Lower lobe of right lung (tissue), 2 donors: Measurements from ENCODE around the gene FES. TPM values are rescaled to one million over a fixed set of nuclear protein-coding genes. Genes with fewer than 3 reads are reported as not detected.

Experiments
- ATAC-seq, 2 donors: fragments of 200-7000 bp; cut with Tn5 transposase; one replicate each; pipeline ENCODE4 v1.9.1; 2020 to 2022; ENCODE audit warnings: mild to moderate bottlenecking in 2 of 2, moderate library complexity in 2 of 2
- DNase-seq: peaks from one replicate; pipeline ENCODE4 v3.0.0-alpha.2; 2020
- H3K27ac ChIP-seq: fragments of 200-600 bp; one replicate; pipeline ENCODE4 v1.8.0; 2022
- H3K27me3 ChIP-seq: fragments of 200-600 bp; one replicate; pipeline ENCODE4 v1.8.0; 2022; ENCODE audit warnings: low read depth
- H3K36me3 ChIP-seq: fragments of 200-600 bp; one replicate; pipeline ENCODE4 v1.8.0; 2022; ENCODE audit warnings: mild to moderate bottlenecking
- H3K4me1 ChIP-seq: fragments of 200-600 bp; one replicate; pipeline ENCODE4 v1.8.0; 2022
- H3K4me3 ChIP-seq: fragments of 200-600 bp; one replicate; pipeline ENCODE4 v1.8.0; 2022; ENCODE audit warnings: mild to moderate bottlenecking
- H3K9me3 ChIP-seq: fragments of 200-600 bp; one replicate; pipeline ENCODE4 v1.8.0; 2022
- CTCF ChIP-seq: fragments of 200-600 bp; IDR thresholded peaks from one replicate; pipeline ENCODE4 v1.8.0; 2022; ENCODE audit warnings: antibody characterized with exemption, mild to moderate bottlenecking
- intact Hi-C: fragments of 100-400 bp; cut with DNase I; formaldehyde crosslinking; loops from one replicate; pipeline ENCODE4 v1.11.0; 2022
- total RNA-seq: library from RNA; stranded (reverse); fragmentation: NEBNext Ultra II Directional; extraction: Animal tissue kit (Norgen Biotek cat#: 25700); gene quantifications from one replicate; pipeline ENCODE4 v1.2.1, GENCODE V29; 2021
- donor health status: DM: no; HTN: yes; CAD: no; lungs with severe emphysema.

Gene FES
- total RNA-seq, 1 donor from 2014 or later, result 51.0 TPM

- DNase-seq (no peak), ATAC-seq (no peak)
- H3K27me3 ChIP-seq, result no peaks in the 10 kb centered on the region
- no peak overlapping the region for H3K27ac ChIP-seq
- peaks cover 58% of the 10 kb centered on the region for H3K36me3 ChIP-seq
- no peak overlapping the region for H3K4me3 ChIP-seq
- no peak for TF ChIP-seq CTCF
- intact Hi-C loops, result loop anchor here (5.0 kb wide), 1 partner anchor 240 kb away; no protein-coding TSS in a partner anchor
- H3K4me1 ChIP-seq, result peaks cover 38% of the 10 kb centered on the region
- H3K9me3 ChIP-seq, result no peaks in the 10 kb centered on the region
Measured at GRCh38 chr15:90887037-90887481, 2.8 kb downstream of the FES start.

GRCh38 chr15:90889313-90889730, 5.0 kb downstream of the FES start:
- DNase-seq (no peak), ATAC-seq (no peak)
- Histone ChIP-seq H3K36me3 (peaks cover 73% of the 10 kb centered on the region), H3K9me3 (no peaks in the 10 kb centered on the region), H3K4me3 (no peak overlapping the region), H3K27ac (no peak overlapping the region), H3K27me3 (no peaks in the 10 kb centered on the region), H3K4me1 (peaks cover 26% of the 10 kb centered on the region)
- intact Hi-C loops, result loop anchor here (5.0 kb wide), 1 partner anchor 242 kb away; no protein-coding TSS in a partner anchor
- no peak for TF ChIP-seq CTCF

- DNase-seq, result no peak
- Histone ChIP-seq H3K36me3 (peaks cover 79% of the 10 kb centered on the region), H3K27ac (no peak overlapping the region), H3K27me3 (no peaks in the 10 kb centered on the region), H3K4me1 (peaks cover 21% of the 10 kb centered on the region), H3K9me3 (no peaks in the 10 kb centered on the region), H3K4me3 (no peak overlapping the region)
- intact Hi-C loops, result loop anchor here (5.0 kb wide), 1 partner anchor 243 kb away; no protein-coding TSS in a partner anchor
- ATAC-seq, result no peak
- TF ChIP-seq CTCF, result no peak
Measured at GRCh38 chr15:90889736-90890456, 5.6 kb downstream of the FES start.

GRCh38 chr15:90890839-90891238, 6.5 kb downstream of the FES start:
- Histone ChIP-seq H3K27ac (no peak overlapping the region), H3K9me3 (no peaks in the 10 kb centered on the region), H3K4me3 (no peak overlapping the region), H3K4me1 (peaks cover 16% of the 10 kb centered on the region), H3K36me3 (peaks cover 89% of the 10 kb centered on the region), H3K27me3 (no peaks in the 10 kb centered on the region)
- TF ChIP-seq CTCF, result no peak
- DNase-seq, result no peak
- intact Hi-C loops, result no loop called here
- ATAC-seq, result no peak

GRCh38 chr15:90891346-90891949, 7.1 kb downstream of the FES start:
- Histone ChIP-seq H3K4me1 (peaks cover 10% of the 10 kb centered on the region), H3K27me3 (no peaks in the 10 kb centered on the region), H3K27ac (no peak overlapping the region), H3K9me3 (no peaks in the 10 kb centered on the region), H3K4me3 (no peak overlapping the region), H3K36me3 (peaks cover 95% of the 10 kb centered on the region)
- DNase-seq (peak; percentile 24), ATAC-seq (no peak)
- TF ChIP-seq CTCF, result no peak
- intact Hi-C loops, result no loop called here
